HL-60 (cell line): ENCODE data around the gene SLIT2.

Source experiments
- DNase-seq, 2 experiments: peaks; one replicate each; pipeline ENCODE4 v3.0.0-alpha.2; 2010 to 2020; ENCODE audit warnings: low read depth in 1 of 2, low spot score in 1 of 2
- H3K27ac ChIP-seq: fragments of 250-450 bp; sonication (Bioruptor Pico); replicated peaks from 2 replicates; pipeline ENCODE4 v1.5.1; 2020; ENCODE audit warnings: mild to moderate bottlenecking, moderate library complexity
- H3K27me3 ChIP-seq: fragments of 250-450 bp; sonication (Bioruptor Pico); 2 replicates; pipeline ENCODE4 v1.5.1; 2021; ENCODE audit warnings: mild to moderate bottlenecking, moderate library complexity; ENCODE audit not compliant: insufficient read depth, poor library complexity, severe bottlenecking
- H3K4me3 ChIP-seq: replicated peaks from 2 replicates; pipeline ENCODE4 v1.5.1; 2011; ENCODE audit warnings: mild to moderate bottlenecking, control low read depth, low read length; ENCODE audit not compliant: insufficient read depth
- CTCF ChIP-seq: IDR thresholded peaks from one replicate; pipeline ENCODE4 v1.5.1; 2011; ENCODE audit warnings: low read length, control low read depth, inconsistent platforms; ENCODE audit not compliant: insufficient read depth
- GABPA ChIP-seq: IDR thresholded peaks from 2 replicates; pipeline ENCODE4 v1.6.1; 2012; ENCODE audit warnings: low read depth
- POLR2AphosphoS5 ChIP-seq: IDR thresholded peaks from 2 replicates; pipeline ENCODE4 v1.6.1; 2012; ENCODE audit warnings: low read depth
- REST ChIP-seq: IDR thresholded peaks from 2 replicates; pipeline ENCODE4 v1.6.1; 2012; ENCODE audit warnings: low read depth; ENCODE audit not compliant: insufficient replicate concordance
- SPI1 ChIP-seq: IDR thresholded peaks from 2 replicates; pipeline ENCODE4 v1.6.1; 2012; ENCODE audit warnings: low read depth, mild to moderate bottlenecking, borderline replicate concordance

The SLIT2 gene

GRCh38 chr4:20266215-20267082 lies 14.7 kb downstream of the SLIT2 start:
- Histone ChIP-seq H3K4me3 (no peak overlapping the region), H3K27me3 (peaks cover 2% of the 10 kb centered on the region), H3K27ac (no peak overlapping the region)
- DNase-seq, result no peak
- TF ChIP-seq REST (no peak), POLR2AphosphoS5 (no peak), GABPA (no peak), SPI1 (no peak), CTCF (no peak)

GRCh38 chr4:20268028-20268427 lies 16.3 kb downstream of the SLIT2 start:
- Histone ChIP-seq H3K4me3 (no peak overlapping the region), H3K27me3 (peaks cover 2% of the 10 kb centered on the region), H3K27ac (no peak overlapping the region)
- TF ChIP-seq POLR2AphosphoS5 (no peak), CTCF (no peak), SPI1 (no peak), REST (no peak), GABPA (no peak)
- no peak for DNase-seq

- TF ChIP-seq POLR2AphosphoS5 (no peak), SPI1 (no peak), GABPA (no peak), REST (no peak), CTCF (no peak)
- H3K27me3 ChIP-seq, result peaks cover 2% of the 10 kb centered on the region
- H3K27ac ChIP-seq, result no peak overlapping the region
- H3K4me3 ChIP-seq, result no peak overlapping the region
- no peak for DNase-seq
Measured at GRCh38 chr4:20269320-20269719, 17.6 kb downstream of the SLIT2 start.
